Nephron (organoid): Measurements from ENCODE around the gene RPTOR.

Experiments
- H3K27ac Mint-ChIP-seq, 3 experiments: 2 replicates each; pipeline ENCODE4 v1.8.0; 2020; ENCODE audit warnings: mixed read lengths in 3 of 3, mild to moderate bottlenecking in 2 of 3, moderate library complexity in 1 of 3
- H3K27me3 Mint-ChIP-seq: 2 replicates; pipeline ENCODE4 v1.8.0; 2021; ENCODE audit warnings: low read depth, mild to moderate bottlenecking, moderate library complexity, mixed read lengths
- H3K36me3 Mint-ChIP-seq: 2 replicates; pipeline ENCODE4 v1.8.0; 2020; ENCODE audit warnings: low read depth, mixed read lengths
- H3K4me1 Mint-ChIP-seq: 2 replicates; pipeline ENCODE4 v1.8.0; 2020; ENCODE audit warnings: mixed read lengths
- H3K4me3 Mint-ChIP-seq, 3 experiments: 2 replicates each; pipeline ENCODE4 v1.8.0; 2020; ENCODE audit warnings: mild to moderate bottlenecking in 3 of 3, mixed read lengths in 3 of 3, moderate library complexity in 2 of 3
- H3K9me3 Mint-ChIP-seq: 2 replicates; pipeline ENCODE4 v1.8.0; 2020; ENCODE audit warnings: mixed read lengths
- CTCF ChIP-seq, 3 experiments: fragments of 200-600 bp; sonication (generic); IDR thresholded peaks; one replicate each; pipeline ENCODE4 v1.5.0; 2021; ENCODE audit warnings: antibody characterized with exemption in 3 of 3; ENCODE audit not compliant: unreplicated experiment in 3 of 3

Gene RPTOR

GRCh38 chr17:80834893-80835275 lies 290.2 kb downstream of the RPTOR start:
- peak overlapping the region; percentile 29 to 91 (median 29) for H3K27ac Mint-ChIP-seq
- H3K4me3 Mint-ChIP-seq = peak overlapping the region; percentile 21 to 54 (median 52)
- H3K27me3 Mint-ChIP-seq = no peaks in the 10 kb centered on the region
- H3K9me3 Mint-ChIP-seq = no peaks in the 10 kb centered on the region
- peaks cover 23% of the 10 kb centered on the region for H3K36me3 Mint-ChIP-seq
- H3K4me1 Mint-ChIP-seq = peaks cover 59% of the 10 kb centered on the region
- no peak for TF ChIP-seq CTCF (IDR thresholded peaks at IDR 0.05; ENCODE audit: unreplicated experiment in 3 of 3)

GRCh38 chr17:80835816-80836657 lies 291.4 kb downstream of the RPTOR start:
- H3K4me3 Mint-ChIP-seq = no peak overlapping the region
- H3K27ac Mint-ChIP-seq = peak overlapping the region; percentile 31 to 91 (median 33)
- no peaks in the 10 kb centered on the region for H3K27me3 Mint-ChIP-seq
- peaks cover 59% of the 10 kb centered on the region for H3K4me1 Mint-ChIP-seq
- no peaks in the 10 kb centered on the region for H3K9me3 Mint-ChIP-seq
- H3K36me3 Mint-ChIP-seq = peaks cover 15% of the 10 kb centered on the region
- no peak for TF ChIP-seq CTCF (IDR thresholded peaks at IDR 0.05; ENCODE audit: unreplicated experiment in 3 of 3)

GRCh38 chr17:80836658-80836965 lies 292.0 kb downstream of the RPTOR start:
- Mint-ChIP-seq H3K36me3 (peaks cover 11% of the 10 kb centered on the region), H3K4me1 (peaks cover 58% of the 10 kb centered on the region), H3K27ac (peak overlapping the region; percentile 6 to 65 (median 21)), H3K4me3 (no peak overlapping the region), H3K9me3 (no peaks in the 10 kb centered on the region), H3K27me3 (no peaks in the 10 kb centered on the region)
- no peak for TF ChIP-seq CTCF (IDR thresholded peaks at IDR 0.05; ENCODE audit: unreplicated experiment in 3 of 3)

GRCh38 chr17:80836971-80837481 lies 292.4 kb downstream of the RPTOR start:
- no peaks in the 10 kb centered on the region for H3K9me3 Mint-ChIP-seq
- H3K27ac Mint-ChIP-seq = peak overlapping the region; percentile 6 to 65 (median 21)
- H3K4me3 Mint-ChIP-seq = no peak overlapping the region
- peaks cover 53% of the 10 kb centered on the region for H3K4me1 Mint-ChIP-seq
- peaks cover 9% of the 10 kb centered on the region for H3K36me3 Mint-ChIP-seq
- no peak for TF ChIP-seq CTCF (IDR thresholded peaks at IDR 0.05; ENCODE audit: unreplicated experiment in 3 of 3)
- H3K27me3 Mint-ChIP-seq = no peaks in the 10 kb centered on the region

- peak overlapping the region in 1 of 3 experiments; percentile 48 for H3K27ac Mint-ChIP-seq
- H3K4me1 Mint-ChIP-seq = peaks cover 47% of the 10 kb centered on the region
- H3K4me3 Mint-ChIP-seq = no peak overlapping the region
- TF ChIP-seq CTCF (IDR thresholded peaks at IDR 0.05; ENCODE audit: unreplicated experiment in 3 of 3) = no peak
- H3K27me3 Mint-ChIP-seq = no peaks in the 10 kb centered on the region
- peaks cover 9% of the 10 kb centered on the region for H3K36me3 Mint-ChIP-seq
- H3K9me3 Mint-ChIP-seq = no peaks in the 10 kb centered on the region
Measured at GRCh38 chr17:80837711-80838110, 293.1 kb downstream of the RPTOR start.
